ENCODE data around the gene TADA2B.

Gene TADA2B

GRCh38 chr4:7041801-7042502 lies 1.2 kb upstream of the TADA2B start:
- DNase-seq, result no peak

GRCh38 chr4:7042503-7043283 lies 479 bp upstream of the TADA2B start:
- peak; percentile 93 for DNase-seq

- no peak for DNase-seq
Measured at GRCh38 chr4:7044137-7044930, 1.2 kb downstream of the TADA2B start.

- no peak for DNase-seq
Measured at GRCh38 chr4:7045553-7045952, 2.4 kb downstream of the TADA2B start.

GRCh38 chr4:7045961-7046921 lies 3.1 kb downstream of the TADA2B start:
- no peak for DNase-seq

GRCh38 chr4:7046971-7047370 lies 3.8 kb downstream of the TADA2B start:
- DNase-seq, result no peak

GRCh38 chr4:7048642-7049041 lies 5.5 kb downstream of the TADA2B start:
- DNase-seq, result no peak

GRCh38 chr4:7049295-7049694 lies 6.1 kb downstream of the TADA2B start:
- no peak for DNase-seq

- no peak for DNase-seq
Measured at GRCh38 chr4:7049739-7050138, 6.6 kb downstream of the TADA2B start.

GRCh38 chr4:7050481-7051143 lies 7.4 kb downstream of the TADA2B start:
- DNase-seq, result no peak

- DNase-seq, result no peak
Measured at GRCh38 chr4:7051144-7051495, 7.9 kb downstream of the TADA2B start.

- no peak for DNase-seq
Measured at GRCh38 chr4:7051905-7052304, 8.7 kb downstream of the TADA2B start.

- no peak for DNase-seq
Measured at GRCh38 chr4:7052313-7052712, 9.1 kb downstream of the TADA2B start.

GRCh38 chr4:7052923-7053715 lies 9.9 kb downstream of the TADA2B start:
- DNase-seq, result no peak

GRCh38 chr4:7054106-7054880 lies 11.1 kb downstream of the TADA2B start:
- no peak for DNase-seq

- no peak for DNase-seq
Measured at GRCh38 chr4:7055111-7055989, 12.2 kb downstream of the TADA2B start.

- DNase-seq, result no peak
Measured at GRCh38 chr4:7055990-7056325, 12.8 kb downstream of the TADA2B start.

GRCh38 chr4:7058792-7059191 lies 15.6 kb downstream of the TADA2B start:
- no peak for DNase-seq

- no peak for DNase-seq
Measured at GRCh38 chr4:7059662-7060061, 16.5 kb downstream of the TADA2B start.

Data from activated naive CD4-positive, alpha-beta T cell treated with anti-CD3 and anti-CD28 coated beads, Interleukin-2, amount 50 U/mL, for 16 hours (primary cell).